Omental fat pad (tissue), 4 donors: Measurements from ENCODE around the gene FSTL5. TPM values are rescaled to one million over a fixed set of nuclear protein-coding genes. Genes with fewer than 3 reads are reported as not detected.
"Not testable (repeated sequence)": the region's sequence is repeated elsewhere in the genome, so short reads cannot be mapped to it uniquely, and the experiment has no call there.

Experiments
- ATAC-seq: fragments of 150-250 bp; one replicate; pipeline ENCODE4 v1.9.1; 2016; ENCODE audit warnings: mild to moderate bottlenecking, moderate library complexity; ENCODE audit not compliant: low FRiP score
- DNase-seq: peaks from one replicate; pipeline ENCODE4 v3.0.0-alpha.2; 2019; ENCODE audit warnings: low spot score
- CTCF ChIP-seq, 3 donors: fragments of 450-650 bp; IDR thresholded peaks; one replicate each; pipeline ENCODE4 v1.5.1; 2016 to 2017; ENCODE audit warnings: antibody characterized with exemption in 3 of 3, mild to moderate bottlenecking in 3 of 3, moderate library complexity in 2 of 3
- total RNA-seq, 4 donors: library from RNA; depleted of rRNA; stranded (reverse); fragments of >200 nt; gene quantifications; one replicate each; pipeline ENCODE4 v1.1.0, GENCODE V29; 2016

FSTL5 gene
- total RNA-seq, 4 donors from 2014 or later = not detected

- no peak for DNase-seq
- ATAC-seq = no peak
- no peak for TF ChIP-seq CTCF (IDR thresholded peaks at IDR 0.05)
Measured at GRCh38 chr4:161799710-161800109, 364.1 kb downstream of the FSTL5 start.

- no peak for DNase-seq
- TF ChIP-seq CTCF (IDR thresholded peaks at IDR 0.05) = no peak
- ATAC-seq = no peak
Measured at GRCh38 chr4:161792991-161793390, 370.8 kb downstream of the FSTL5 start.

GRCh38 chr4:161791796-161792556 is 371.8 kb downstream of the FSTL5 start:
- ATAC-seq = no peak
- no peak for DNase-seq

GRCh38 chr4:161767116-161767515 is 396.7 kb downstream of the FSTL5 start:
- no peak for ATAC-seq

More at GRCh38 chr4:161791796-161792556, 371.8 kb downstream of the FSTL5 start:
- no peak for TF ChIP-seq CTCF (IDR thresholded peaks at IDR 0.05)

GRCh38 chr4:161762796-161763195 is 401.0 kb downstream of the FSTL5 start:
- DNase-seq (no peak), ATAC-seq (no peak)
- no peak for TF ChIP-seq CTCF (IDR thresholded peaks at IDR 0.05)

More at GRCh38 chr4:161767116-161767515, 396.7 kb downstream of the FSTL5 start:
- no peak for DNase-seq
- TF ChIP-seq CTCF (IDR thresholded peaks at IDR 0.05) = no peak

- DNase-seq (no peak), ATAC-seq (no peak)
- no peak for TF ChIP-seq CTCF (IDR thresholded peaks at IDR 0.05)
Measured at GRCh38 chr4:161760008-161760407, 403.8 kb downstream of the FSTL5 start.

GRCh38 chr4:161758412-161758811 is 405.4 kb downstream of the FSTL5 start:
- ATAC-seq, DNase-seq: not testable (repeated sequence)
